HPDE6-E6E7 (cell line): Measurements from ENCODE around the gene CFL1.

Source experiments
- DNase-seq: peaks from one replicate; pipeline ENCODE4 v3.0.0; 2011; ENCODE audit warnings: missing footprints; ENCODE audit errors: extremely low spot score

CFL1 gene

GRCh38 chr11:65870706-65871681 lies 13.0 kb upstream of the CFL1 start:
- DNase-seq = no peak

GRCh38 chr11:65870307-65870658 lies 12.3 kb upstream of the CFL1 start:
- DNase-seq = no peak

- no peak for DNase-seq
These were observed 11.8 kb upstream of the CFL1 start for GRCh38 chr11:65869643-65870306.

GRCh38 chr11:65868907-65869306 lies 10.9 kb upstream of the CFL1 start:
- DNase-seq = no peak

GRCh38 chr11:65868076-65868667 lies 10.2 kb upstream of the CFL1 start:
- DNase-seq = no peak

GRCh38 chr11:65867284-65868071 lies 9.5 kb upstream of the CFL1 start:
- DNase-seq = no peak

GRCh38 chr11:65866509-65867283 lies 8.7 kb upstream of the CFL1 start:
- no peak for DNase-seq

GRCh38 chr11:65865550-65866172 lies 7.7 kb upstream of the CFL1 start:
- DNase-seq = no peak

- DNase-seq = no peak
These were observed 6.9 kb upstream of the CFL1 start for GRCh38 chr11:65864706-65865471.

- DNase-seq = no peak
These were observed 6.1 kb upstream of the CFL1 start for GRCh38 chr11:65863889-65864705.

- DNase-seq = no peak
These were observed 5.2 kb upstream of the CFL1 start for GRCh38 chr11:65862941-65863888.

- no peak for DNase-seq
These were observed 4.3 kb upstream of the CFL1 start for GRCh38 chr11:65862191-65862735.

- no peak for DNase-seq
These were observed 3.7 kb upstream of the CFL1 start for GRCh38 chr11:65861533-65862183.

GRCh38 chr11:65861165-65861505 lies 3.2 kb upstream of the CFL1 start:
- DNase-seq = no peak

GRCh38 chr11:65860278-65861164 lies 2.5 kb upstream of the CFL1 start, which contains the start of gene MUS81:
TSS of gene MUS81 (plus strand) at chr11:65860433. CDS start at chr11:65860754, 321 bp downstream.
- peak; percentile 92 for DNase-seq

GRCh38 chr11:65859812-65860277 lies 1.9 kb upstream of the CFL1 start:
- DNase-seq = no peak
